ENCODE results near the gene SLC44A3. TPM values are rescaled to one million over a fixed set of nuclear protein-coding genes. Genes with fewer than 3 reads are reported as not detected.

Gene SLC44A3
- total and polyA plus RNA-seq, 2 of the 13 experiments (the other 11 are each of a cell fraction or from before 2014, with no cell fraction given) = 6.8 to 14.1 TPM

DNA sequence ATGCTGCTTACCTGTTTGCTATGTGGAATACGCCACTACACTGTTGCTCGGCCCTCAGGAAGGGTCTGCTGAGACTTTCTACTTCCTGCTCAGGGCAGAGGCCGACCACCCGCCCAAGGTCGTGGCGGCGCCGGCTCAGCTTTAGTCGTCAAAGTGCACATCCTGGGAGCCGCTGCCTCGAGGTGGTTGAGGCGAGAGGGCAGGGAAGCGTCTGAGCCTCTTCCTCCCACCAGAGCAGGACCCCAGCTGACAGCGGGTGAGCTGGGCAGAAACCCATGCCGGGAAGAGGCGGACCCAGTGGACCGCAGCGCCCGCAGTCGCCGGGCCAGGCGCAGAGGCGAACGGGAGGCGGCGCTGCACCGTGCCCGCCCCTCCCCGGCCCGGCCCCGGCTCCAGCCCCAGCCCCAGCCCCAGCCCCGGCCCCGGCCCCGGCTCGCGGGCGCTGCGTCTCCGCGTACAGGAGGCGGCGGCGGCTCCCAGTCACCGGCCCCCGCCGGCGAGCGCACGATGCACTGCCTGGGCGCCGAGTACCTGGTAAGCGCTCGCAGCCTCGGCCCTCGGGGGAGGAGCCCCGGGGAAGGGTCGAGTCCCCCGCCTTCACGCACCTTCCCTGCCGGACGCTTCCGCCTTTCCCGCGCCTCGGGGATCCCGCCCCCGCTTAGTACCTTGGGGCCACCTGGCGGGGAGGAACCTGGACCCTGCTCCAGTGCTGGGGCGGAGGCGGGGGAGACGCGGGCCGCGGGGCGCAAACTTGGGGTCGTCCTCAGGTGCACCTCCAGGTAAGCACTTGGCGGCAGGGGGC is at the start of gene SLC44A3 (continued):
- TF ChIP-seq, protein P1, sequence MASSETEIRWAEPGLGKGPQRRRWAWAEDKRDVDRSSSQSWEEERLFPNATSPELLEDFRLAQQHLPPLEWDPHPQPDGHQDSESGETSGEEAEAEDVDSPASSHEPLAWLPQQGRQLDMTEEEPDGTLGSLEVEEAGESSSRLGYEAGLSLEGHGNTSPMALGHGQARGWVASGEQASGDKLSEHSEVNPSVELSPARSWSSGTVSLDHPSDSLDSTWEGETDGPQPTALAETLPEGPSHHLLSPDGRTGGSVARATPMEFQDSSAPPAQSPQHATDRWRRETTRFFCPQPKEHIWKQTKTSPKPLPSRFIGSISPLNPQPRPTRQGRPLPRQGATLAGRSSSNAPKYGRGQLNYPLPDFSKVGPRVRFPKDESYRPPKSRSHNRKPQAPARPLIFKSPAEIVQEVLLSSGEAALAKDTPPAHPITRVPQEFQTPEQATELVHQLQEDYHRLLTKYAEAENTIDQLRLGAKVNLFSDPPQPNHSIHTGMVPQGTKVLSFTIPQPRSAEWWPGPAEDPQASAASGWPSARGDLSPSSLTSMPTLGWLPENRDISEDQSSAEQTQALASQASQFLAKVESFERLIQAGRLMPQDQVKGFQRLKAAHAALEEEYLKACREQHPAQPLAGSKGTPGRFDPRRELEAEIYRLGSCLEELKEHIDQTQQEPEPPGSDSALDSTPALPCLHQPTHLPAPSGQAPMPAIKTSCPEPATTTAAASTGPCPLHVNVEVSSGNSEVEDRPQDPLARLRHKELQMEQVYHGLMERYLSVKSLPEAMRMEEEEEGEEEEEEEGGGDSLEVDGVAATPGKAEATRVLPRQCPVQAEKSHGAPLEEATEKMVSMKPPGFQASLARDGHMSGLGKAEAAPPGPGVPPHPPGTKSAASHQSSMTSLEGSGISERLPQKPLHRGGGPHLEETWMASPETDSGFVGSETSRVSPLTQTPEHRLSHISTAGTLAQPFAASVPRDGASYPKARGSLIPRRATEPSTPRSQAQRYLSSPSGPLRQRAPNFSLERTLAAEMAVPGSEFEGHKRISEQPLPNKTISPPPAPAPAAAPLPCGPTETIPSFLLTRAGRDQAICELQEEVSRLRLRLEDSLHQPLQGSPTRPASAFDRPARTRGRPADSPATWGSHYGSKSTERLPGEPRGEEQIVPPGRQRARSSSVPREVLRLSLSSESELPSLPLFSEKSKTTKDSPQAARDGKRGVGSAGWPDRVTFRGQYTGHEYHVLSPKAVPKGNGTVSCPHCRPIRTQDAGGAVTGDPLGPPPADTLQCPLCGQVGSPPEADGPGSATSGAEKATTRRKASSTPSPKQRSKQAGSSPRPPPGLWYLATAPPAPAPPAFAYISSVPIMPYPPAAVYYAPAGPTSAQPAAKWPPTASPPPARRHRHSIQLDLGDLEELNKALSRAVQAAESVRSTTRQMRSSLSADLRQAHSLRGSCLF (CRISPR knock-in tag; IDR thresholded peaks at IDR 0.05; ENCODE audit: borderline replicate concordance) = no peak
- TF ChIP-seq ZBTB7B (CRISPR knock-in tag; IDR thresholded peaks at IDR 0.05) (peak; percentile 77), ELF1 (CRISPR knock-in tag; IDR thresholded peaks at IDR 0.05) (peak; percentile 45), SP140L (CRISPR knock-in tag; IDR thresholded peaks at IDR 0.05; ENCODE audit: borderline replicate concordance) (no peak), ZNF547 (CRISPR knock-in tag; IDR thresholded peaks at IDR 0.05) (no peak), FOSL1 (CRISPR knock-in tag; IDR thresholded peaks at IDR 0.05; ENCODE audit: borderline replicate concordance) (no peak), YEATS4 (CRISPR knock-in tag; IDR thresholded peaks at IDR 0.05; ENCODE audit: borderline replicate concordance) (0 out of 2 replicates have a peak, but pooled peaks have one; percentile 41), KLF9 (CRISPR knock-in tag; IDR thresholded peaks at IDR 0.05; ENCODE audit: low read depth) (no peak), ZNF713 (CRISPR knock-in tag; IDR thresholded peaks at IDR 0.05) (no peak), HNRNPK (IDR thresholded peaks at IDR 0.05; ENCODE audit: low read depth, low read length, poor library complexity, severe bottlenecking) (no peak), NCOA1 (CRISPR knock-in tag; IDR thresholded peaks at IDR 0.05) (no peak), SATB2 (CRISPR knock-in tag; IDR thresholded peaks at IDR 0.05) (no peak)
- TF ChIP-seq, protein P2, sequence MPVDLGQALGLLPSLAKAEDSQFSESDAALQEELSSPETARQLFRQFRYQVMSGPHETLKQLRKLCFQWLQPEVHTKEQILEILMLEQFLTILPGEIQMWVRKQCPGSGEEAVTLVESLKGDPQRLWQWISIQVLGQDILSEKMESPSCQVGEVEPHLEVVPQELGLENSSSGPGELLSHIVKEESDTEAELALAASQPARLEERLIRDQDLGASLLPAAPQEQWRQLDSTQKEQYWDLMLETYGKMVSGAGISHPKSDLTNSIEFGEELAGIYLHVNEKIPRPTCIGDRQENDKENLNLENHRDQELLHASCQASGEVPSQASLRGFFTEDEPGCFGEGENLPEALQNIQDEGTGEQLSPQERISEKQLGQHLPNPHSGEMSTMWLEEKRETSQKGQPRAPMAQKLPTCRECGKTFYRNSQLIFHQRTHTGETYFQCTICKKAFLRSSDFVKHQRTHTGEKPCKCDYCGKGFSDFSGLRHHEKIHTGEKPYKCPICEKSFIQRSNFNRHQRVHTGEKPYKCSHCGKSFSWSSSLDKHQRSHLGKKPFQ (CRISPR knock-in tag; IDR thresholded peaks at IDR 0.05; ENCODE audit: insufficient replicate concordance) = no peak

Data from HepG2 (cell line).